Brain pericyte (primary cell): ENCODE data around the gene BFSP1.

Source experiments
- DNase-seq: peaks from one replicate; pipeline ENCODE4 v3.0.0-alpha.2; 2012; ENCODE audit warnings: low read depth, low spot score

The BFSP1 gene

DNA sequence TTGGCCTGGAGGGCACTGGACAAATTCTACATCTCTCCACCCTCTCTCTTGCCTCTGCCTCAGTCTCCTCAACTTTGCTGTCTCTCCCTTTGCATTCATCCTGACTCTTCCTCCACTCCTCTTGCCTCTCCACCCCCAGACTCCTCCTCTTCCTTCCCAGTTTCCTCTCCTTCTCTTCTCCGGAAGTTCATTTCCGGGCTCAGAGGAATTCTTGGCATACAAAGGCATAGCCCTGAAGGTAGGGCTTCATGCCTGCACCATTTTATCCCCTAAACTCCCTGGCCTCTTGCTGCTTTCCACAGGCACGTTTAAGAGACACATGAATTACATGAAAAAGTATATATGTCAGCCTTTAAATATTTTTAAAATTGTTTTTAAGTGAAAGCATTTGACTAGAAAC is 10.6 kb downstream of the BFSP1 start:
- no peak for DNase-seq

DNA sequence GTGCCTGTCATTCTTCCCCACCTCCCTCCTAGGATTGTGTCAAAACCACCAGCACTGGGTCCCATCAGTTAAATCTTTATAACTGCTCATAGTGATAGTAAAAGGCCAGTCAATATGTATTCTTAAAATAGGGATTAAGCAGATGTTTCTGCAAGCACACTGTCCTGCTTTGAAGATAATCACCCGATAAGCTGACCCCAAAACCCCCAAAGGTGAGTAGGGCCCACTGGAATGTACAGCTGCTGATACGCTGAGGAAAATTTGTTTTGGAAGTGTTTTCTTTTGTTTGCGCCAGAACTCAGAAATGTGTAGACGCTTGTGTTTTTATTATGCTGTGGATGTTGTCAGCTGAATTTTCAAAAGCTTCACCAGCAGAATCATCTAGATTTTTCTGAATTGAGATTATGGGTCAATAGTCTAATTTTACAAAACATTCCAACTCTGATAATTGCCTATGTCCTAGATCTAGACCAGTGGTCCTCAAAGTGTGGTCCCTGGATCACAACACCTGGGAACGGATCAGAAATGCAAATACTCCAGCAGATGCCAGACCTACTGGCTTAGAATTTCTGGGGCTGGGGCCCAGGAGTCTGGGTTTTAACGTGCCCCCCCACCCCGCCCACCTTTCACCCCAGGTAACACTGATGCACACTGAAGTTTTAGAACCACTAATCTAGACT is 11.4 kb downstream of the BFSP1 start:
- no peak for DNase-seq

DNA sequence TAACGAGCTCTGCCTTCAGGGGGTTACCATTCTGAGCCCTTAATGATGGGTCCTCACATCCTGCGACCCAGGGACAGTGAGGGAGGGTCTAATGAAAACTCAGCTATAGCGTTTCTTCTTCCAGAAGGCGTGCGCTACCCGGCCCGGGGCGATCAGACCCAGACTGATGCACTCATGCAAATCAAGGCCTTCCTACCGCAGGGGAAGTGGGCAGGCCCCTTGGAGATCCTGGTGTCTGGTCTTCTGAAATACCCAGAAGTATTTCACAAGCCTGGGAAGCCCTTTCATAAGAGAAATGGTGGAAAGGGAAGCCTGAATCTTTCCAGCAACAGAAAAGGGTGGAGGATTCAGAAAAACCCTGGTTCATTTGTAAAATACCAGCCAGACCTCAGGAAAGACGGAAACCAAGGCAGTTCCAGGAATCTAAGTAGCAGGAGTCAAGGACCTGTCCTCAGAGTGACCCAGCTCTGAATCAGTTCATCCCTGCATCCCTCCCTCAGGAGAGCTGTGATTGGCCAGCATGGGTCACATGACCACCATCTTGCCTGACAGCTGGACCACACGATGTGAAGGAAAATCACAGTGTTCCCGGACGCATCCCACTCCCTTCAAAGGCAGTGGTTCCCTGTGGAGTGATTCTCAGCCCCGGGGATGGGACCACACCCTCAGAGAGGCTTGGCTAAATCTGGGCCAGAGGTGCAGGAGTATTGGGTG is 12.7 kb downstream of the BFSP1 start:
- DNase-seq, result no peak

DNA sequence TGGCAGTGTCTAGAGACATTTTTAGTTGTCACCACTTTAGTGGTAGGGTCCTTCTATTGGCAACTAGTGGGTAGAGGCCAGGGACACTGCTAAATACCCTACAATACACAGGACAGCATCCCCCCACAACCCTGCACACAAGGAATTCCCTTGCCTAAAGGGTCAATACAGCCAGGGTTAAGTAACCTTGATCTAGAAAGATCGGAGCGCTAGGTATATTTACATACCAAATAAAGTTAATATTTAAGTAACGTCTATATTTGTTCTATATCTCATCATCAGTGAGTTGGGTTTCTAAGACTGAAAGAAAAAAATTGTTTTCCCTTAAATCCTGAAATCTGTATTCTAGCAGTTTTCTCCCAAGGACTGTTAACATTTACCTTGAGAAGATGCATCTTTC is 16.1 kb downstream of the BFSP1 start:
- DNase-seq, result no peak

DNA sequence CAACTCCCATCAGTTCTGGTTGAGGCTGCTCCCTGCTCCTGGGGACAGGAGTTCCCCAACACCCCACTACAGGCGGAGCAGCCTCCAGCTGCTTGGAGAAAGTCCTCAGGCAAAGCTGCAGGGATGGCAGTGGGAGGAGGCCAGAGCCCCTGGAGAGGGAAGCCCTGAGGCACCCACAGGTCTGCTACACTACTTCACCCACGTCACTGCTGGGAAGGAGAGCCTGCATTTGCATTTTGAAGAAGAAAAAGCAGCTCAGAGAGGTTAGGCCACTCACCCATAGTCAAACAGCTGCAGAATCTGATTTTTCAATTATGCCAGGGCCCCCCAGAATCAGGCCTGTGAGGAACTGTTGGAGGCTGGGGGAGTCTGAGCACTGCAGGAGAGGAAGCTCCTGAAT is 17.2 kb downstream of the BFSP1 start:
- DNase-seq, result no peak

DNA sequence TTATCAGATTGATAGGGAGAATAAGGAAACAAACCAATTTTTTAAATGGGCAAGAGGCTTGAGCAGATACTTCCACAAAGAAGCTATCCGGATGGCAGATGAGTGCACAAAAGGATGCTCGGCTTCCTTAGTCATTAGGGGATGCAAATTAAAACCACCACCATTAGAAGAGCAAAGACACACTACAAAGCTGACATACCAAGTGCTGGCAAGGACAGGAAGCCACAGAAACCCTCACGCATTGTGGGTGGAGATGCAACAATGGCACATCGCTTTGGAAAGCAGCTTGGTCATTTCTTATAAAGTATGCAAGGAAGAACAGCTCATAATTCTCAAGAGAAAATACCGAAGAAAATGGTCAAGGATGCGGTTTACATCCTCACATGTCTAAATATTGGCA is 19.8 kb downstream of the BFSP1 start:
- DNase-seq, result no peak

DNA sequence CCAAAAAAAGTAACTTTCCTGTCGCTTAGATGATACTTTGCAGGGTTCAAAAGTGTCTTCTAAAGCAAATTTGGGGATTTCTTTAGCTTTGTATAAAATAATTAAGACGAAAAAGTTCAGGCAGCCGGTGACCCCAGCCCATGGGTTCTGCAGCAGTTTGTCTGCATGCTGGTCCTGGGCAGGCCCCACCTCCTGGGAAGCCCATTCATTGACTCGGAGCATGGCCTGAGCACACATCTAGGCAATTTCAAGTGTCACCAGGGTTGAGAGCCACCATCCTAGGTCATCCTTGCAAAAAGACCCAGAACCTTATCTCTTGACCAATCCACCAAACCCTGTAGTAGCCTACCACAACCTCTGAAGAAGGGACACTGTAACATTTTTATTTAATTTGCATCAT is 20.6 kb downstream of the BFSP1 start:
- DNase-seq, result no peak

DNA sequence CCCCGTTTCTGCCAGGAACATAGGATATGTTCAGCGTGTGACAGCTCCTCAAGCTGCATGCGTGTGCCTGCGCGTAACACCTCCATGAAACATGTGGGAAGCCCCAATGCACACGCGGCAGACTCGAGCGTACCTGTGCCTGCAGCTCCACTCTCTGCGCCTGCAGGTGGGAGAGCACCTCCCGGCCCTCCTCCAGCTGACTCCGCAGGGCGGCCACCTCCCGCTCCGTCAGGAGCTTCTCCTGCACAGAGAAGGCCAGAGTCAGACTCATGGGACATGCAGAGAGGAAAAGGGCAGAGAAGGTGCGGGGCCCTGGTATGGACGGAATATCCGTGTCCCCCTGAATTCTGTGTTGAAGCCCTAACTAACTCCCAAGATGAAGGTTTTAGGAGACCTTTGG is 22.4 kb downstream of the BFSP1 start:
- no peak for DNase-seq

DNA sequence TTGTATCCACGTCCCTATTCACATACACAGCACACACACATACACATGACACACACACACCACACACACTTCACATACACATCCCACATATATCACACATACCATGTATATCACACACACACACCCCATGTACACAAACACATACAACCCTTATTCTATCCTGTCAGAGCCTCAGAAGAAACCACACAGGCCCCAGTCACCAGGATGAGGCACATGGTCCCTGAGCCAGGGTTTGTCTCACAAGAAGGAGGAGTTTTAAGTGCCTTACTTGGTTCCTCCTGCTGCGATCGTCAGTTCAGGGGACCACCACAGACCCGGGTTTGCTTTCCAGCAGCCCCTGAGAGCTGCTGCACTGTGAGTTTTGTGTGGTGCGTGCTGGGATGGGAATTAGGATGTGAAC is 23.6 kb downstream of the BFSP1 start:
- no peak for DNase-seq

DNA sequence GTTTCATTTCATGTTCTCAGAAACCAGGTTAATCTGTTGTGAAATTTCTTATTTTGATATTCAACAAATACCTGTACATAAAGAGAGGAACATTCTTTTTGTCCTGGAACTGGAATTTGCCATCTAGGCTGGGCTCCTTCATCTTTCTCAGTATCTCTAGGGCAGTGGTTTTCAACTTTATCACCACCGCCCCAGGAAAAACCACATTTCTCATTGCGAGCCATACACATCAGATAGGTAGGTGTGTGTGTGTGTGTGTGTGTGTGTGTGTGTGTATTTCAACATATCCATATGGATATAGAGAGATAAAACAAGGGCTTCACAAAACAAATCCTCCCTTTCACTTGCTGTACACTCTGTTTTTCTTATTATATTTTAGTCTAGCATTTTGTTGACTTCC is 24.1 kb downstream of the BFSP1 start:
- DNase-seq, result no peak

DNA sequence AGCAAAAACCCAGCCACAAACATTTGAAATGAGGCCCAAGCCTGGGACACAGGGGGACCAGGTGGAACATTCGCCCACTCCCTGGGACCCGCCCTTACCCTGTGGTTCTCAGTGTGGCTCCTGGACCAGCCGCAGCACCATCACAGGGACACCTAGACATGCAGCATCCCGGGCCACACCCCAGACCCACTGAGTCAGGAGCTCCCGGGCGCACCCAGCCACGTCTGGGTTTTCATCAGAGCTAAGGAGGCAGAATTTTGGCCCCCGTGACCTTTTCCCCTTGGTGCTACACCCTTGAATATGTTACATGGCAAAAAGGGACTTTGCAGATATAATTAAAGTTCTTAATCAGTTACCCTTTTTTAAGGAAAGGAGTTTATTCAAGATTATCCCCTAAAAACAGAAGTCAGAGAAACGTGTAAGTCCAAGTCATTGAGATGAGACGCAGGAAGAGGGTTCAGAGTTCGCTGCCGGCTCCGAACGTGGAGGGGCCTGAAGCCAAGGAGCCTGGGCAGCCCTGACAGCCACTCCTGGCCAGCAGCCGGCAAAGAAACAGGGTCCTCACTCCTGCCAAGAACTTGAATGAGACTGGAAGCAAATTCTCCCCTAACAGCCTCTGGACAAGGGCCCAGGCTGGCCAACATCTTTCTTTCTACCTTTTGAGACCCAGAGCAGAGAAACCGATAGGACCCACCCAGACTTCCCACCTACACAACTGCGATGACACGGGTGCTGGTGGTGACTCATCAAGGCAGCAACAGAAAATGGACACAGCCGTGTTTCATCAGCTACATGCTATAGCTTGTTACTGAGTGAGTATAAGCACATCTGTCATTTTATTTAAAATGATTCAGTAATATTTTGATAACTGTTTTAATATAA is 25.3 kb downstream of the BFSP1 start:
- DNase-seq, result no peak

DNA sequence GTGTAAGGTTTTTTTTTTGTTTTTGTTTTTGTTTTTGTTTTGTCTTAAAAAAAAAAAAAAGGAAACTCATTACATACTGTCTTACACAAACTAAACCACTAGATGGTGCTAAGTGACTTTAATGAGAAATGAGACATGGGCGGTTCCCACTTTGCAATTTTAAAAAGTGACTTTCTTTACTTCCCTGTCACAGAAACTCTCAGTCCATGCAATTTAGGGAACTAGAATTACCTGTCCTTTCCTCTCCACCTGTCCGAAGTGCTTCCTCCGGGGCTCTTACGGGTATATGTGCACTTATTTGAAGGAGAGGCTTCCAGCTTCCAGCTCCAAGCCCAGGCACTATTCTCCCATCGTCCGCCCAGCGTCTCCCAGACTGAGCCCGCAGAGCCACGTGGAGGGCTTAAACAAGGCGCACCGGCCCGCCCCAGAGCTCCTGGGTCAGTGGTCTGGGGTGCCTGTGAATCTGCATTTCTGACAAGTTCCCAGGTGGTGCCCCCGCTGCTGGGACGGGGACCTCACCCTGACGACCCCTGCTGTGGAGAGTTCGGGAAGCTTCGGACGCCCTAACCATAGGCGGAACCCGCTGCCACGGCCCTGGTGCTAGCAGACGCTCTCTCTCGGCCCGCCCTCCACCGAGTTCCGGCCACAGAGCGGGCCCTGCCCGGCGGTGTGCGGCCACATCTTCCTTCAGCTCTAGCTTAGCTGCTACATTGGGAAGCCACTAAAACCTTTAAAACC is 26.1 kb downstream of the BFSP1 start:
- DNase-seq, result peak; percentile 15

DNA sequence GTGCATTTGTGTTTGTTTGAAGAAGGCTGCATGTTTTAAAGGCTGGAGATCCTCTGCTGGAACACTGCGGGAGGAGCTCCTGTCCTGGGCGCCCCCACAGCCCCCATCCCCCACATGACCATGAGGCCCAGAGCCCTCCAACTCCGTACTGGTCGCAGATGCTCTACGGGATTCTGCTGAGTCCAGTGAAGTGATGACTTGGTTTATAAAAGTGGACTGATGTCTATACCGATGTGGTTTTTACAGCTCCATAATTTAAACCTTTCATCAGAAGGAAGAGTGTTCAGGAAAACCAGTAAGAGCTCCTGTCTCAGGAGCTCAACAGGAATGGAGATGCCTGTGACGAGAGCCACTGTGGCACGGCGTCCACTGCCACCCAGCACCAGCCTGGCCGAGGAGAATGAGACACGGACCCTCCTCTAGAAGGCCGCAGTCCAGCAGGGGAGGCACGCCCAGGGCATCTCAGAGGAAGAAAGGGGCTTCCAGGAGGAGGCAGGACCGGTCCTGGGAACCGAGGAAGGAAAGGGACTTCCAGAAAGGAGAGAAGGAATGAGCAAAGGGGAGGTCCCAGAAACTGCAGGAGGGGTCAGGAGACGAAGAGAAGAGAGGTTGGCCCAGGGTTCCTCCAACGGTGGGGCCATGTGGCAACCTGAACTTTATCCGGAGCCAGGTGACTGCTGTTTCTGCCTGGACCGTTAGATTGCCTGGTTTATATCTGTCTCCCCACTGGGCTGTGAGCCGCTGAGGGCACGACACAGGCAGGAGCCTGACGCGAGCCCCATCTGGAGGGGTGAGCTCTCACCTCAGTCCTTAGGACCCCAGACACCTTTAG is 26.9 kb downstream of the BFSP1 start:
- DNase-seq, result no peak

DNA sequence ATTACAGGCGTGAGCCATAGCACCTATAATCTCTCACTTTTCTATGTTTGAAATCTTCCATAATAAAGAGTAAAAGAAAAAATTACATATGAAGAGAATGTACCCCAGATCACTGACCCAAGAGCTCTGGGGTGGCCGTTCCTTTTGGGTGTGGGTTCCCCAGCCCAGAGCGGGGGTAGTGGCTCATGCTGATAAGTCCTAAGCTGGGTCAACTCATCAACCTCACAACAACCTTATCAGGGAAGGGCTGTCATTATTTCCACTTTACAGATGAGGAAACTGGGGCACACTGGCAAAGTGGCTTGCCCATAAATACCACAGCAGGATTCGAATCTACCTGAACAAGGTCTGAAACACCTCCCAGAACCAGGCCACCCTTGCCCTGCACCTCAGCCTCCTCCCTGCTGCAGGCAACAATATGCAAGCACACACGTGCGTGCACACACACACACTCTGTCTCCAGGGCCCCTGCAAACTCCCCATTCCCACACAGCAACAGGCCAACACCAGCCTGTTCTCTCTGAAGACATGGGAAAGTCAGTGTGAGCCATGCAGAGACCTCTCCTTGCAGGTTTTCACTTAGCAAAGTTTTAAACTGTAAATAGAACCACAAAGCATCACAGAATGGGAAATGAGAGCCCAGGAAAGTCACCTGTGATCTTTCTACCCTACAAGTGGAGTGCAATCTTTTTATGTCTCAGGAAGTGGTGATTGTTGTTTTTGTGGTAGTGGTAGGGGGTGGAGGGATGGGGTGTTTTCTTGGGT is 27.7 kb downstream of the BFSP1 start:
- no peak for DNase-seq

DNA sequence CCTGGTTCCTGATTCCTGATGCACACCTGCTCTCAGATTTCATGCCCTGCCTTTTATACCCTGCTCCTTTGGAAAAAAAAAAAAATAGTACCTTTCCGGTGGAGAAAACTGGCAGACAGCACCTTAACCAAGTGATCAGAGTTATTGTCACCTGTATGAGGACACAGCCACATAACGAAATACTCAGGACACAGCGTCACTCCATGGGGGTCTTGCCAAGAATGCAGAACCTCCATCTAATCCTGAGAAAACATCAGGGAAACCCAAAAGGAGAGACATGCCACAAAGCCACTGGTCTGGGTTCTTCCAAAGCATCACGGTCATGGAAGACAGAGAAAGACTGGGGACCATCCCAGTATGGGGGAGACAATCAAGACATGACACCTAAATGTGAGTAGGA is 29.1 kb downstream of the BFSP1 start:
- no peak for DNase-seq

DNA sequence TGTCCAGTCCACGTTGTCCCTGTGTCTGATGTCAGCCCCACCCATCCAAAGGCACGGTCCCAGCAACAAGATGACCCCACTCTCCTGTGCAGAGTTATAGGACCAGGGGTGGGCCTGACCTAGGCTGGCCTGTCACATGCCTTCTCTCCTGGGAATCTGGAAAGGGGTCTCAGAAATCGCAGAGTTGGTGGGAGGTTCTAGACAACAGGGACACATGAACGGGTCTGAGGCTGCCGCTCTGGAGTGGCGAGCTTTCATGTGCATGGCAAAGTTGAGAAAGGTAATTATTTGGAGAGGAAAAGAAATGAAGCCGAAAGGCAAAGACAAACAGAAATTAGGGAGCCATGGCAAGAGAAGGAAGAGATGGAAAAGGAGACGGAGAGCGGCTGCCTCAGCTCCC is 29.5 kb downstream of the BFSP1 start:
- DNase-seq, result no peak

DNA sequence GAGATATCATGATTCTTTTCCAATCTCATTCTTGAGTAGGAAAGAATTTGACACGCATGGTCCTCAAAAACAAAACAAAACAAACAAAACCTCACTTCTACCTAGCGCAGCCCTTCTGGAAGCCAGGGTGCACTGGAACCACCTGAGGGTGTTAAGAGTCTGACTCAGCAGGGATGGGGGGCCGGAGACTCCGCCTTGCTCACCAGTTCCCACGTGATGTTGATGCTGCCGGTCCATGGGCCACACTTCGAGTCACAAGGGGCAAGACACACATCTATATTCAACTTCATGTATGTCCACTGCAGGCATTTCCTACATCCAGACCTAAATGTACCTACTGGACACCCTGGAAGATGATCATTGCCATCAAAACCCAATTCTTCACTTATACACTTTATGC is 30.4 kb downstream of the BFSP1 start:
- DNase-seq, result no peak

DNA sequence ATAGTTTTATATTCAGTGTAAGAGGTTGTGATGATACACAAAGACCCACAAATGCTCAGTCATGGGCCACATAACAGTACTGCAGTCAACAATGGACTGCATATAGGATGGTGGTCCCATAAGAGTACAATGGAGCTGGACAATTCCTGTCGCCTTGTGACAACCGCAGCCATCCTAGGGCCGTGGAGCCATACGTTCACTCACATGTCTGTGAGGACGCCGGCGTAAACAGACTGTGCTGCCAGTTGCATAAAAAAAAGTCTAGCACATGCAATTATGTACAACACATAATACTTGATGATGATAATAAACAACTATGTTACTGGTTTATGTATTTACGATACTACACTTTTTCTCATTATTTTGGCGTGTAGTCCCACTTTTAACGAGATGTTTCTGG is 30.9 kb downstream of the BFSP1 start:
- DNase-seq, result no peak

DNA sequence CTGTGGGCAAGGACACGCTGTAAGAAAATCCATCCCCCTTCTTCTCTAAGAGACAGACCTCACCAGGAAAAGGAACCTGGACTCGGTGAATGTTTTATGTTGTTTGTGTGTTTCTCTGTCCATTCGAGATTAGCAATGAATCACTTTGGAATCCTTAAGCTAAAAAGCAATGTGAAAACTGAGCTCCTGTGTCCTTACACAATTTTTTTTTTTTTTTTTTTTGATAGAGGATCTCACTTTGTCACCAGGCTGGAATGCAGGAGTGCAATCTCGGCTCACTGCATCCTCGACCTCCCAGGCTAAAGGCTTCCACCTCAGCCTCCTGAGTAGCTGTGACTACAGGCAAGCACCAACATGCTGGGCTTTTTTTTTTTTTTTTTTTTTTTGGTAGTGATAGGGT is 32.1 kb downstream of the BFSP1 start:
- DNase-seq, result no peak

DNA sequence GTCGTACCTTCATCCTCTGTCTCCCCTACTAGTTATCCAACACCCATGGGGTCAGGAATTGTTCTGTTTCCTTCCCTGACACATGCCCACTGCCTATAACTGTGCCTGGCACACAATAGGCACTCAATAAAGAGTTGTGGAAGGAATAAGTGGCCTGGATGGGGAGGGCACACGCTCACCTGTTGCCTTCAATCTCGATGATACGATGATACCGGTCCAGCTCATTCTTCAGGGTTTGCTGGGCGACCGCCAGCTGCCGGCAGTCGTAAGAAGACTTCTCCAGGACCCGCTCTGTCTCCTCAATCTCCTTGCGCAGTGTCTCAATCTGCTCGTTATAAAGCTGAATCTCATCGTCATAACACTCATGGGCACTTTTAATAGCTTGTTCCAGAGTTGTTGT is 32.5 kb downstream of the BFSP1 start:
- no peak for DNase-seq
